Astrocyte (in vitro differentiated cells and primary cell): ENCODE results near the gene TARDBP. TPM values are rescaled to one million over a fixed set of nuclear protein-coding genes. Genes with fewer than 3 reads are reported as not detected.
"Not testable (repeated sequence)": the region's sequence is repeated elsewhere in the genome, so short reads cannot be mapped to it uniquely, and the experiment has no call there.

Experiments used
- DNase-seq: peaks from one replicate; pipeline ENCODE4 v3.0.0-alpha.2; 2010; ENCODE audit warnings: low read depth
- FAIRE-seq: peaks from 2 replicates; lab custom pipeline; 2011; peaks lifted over from hg19 to GRCh38; lab: Jason Lieb, UNC
- H2AFZ ChIP-seq: 2 replicates; pipeline ENCODE4 v1.6.0; 2012; ENCODE audit warnings: low read depth, low read length, inconsistent platforms
- H3K27ac ChIP-seq: 2 replicates; pipeline ENCODE4 v1.5.1; 2011; ENCODE audit warnings: low read depth, low read length, inconsistent platforms
- H3K27me3 ChIP-seq: 2 replicates; pipeline ENCODE4 v1.6.0; 2011; ENCODE audit warnings: low read length, inconsistent platforms; ENCODE audit not compliant: insufficient read depth
- H3K36me3 ChIP-seq: 2 replicates; pipeline ENCODE4 v1.5.1; 2011; ENCODE audit warnings: low read length, inconsistent platforms; ENCODE audit not compliant: insufficient read depth
- H3K4me1 ChIP-seq: 2 replicates; pipeline ENCODE4 v1.5.1; 2011; ENCODE audit warnings: low read length, inconsistent platforms; ENCODE audit not compliant: insufficient read depth
- H3K4me2 ChIP-seq: 2 replicates; pipeline ENCODE4 v1.6.0; 2012; ENCODE audit warnings: low read length, inconsistent platforms
- H3K4me3 ChIP-seq: 2 replicates; pipeline ENCODE4 v1.5.1; 2011; ENCODE audit warnings: low read depth, mild to moderate bottlenecking, low read length, inconsistent platforms; ENCODE audit not compliant: insufficient read depth
- H3K79me2 ChIP-seq: 2 replicates; pipeline ENCODE4 v1.6.0; 2012; ENCODE audit warnings: mild to moderate bottlenecking, low read length, inconsistent platforms; ENCODE audit not compliant: insufficient read depth
- H3K9ac ChIP-seq: 2 replicates; pipeline ENCODE4 v1.6.0; 2012; ENCODE audit warnings: mild to moderate bottlenecking, low read length, inconsistent platforms
- H3K9me3 ChIP-seq: 2 replicates; pipeline ENCODE4 v1.5.1; 2012; ENCODE audit warnings: low read depth, mild to moderate bottlenecking, low read length, inconsistent platforms; ENCODE audit not compliant: insufficient read depth
- H4K20me1 ChIP-seq: 2 replicates; pipeline ENCODE4 v1.6.0; 2012; ENCODE audit warnings: low read length, inconsistent platforms; ENCODE audit not compliant: insufficient read depth
- H3K27ac Mint-ChIP-seq: one replicate; pipeline ENCODE4 v1.8.0; 2021; ENCODE audit warnings: mild to moderate bottlenecking, mixed read lengths; ENCODE audit not compliant: unreplicated experiment
- H3K27me3 Mint-ChIP-seq: one replicate; pipeline ENCODE4 v1.8.0; 2021; ENCODE audit warnings: low read depth, mixed read lengths; ENCODE audit not compliant: unreplicated experiment
- H3K36me3 Mint-ChIP-seq: one replicate; pipeline ENCODE4 v1.8.0; 2021; ENCODE audit warnings: low read depth, mixed read lengths; ENCODE audit not compliant: unreplicated experiment
- H3K4me1 Mint-ChIP-seq: one replicate; pipeline ENCODE4 v1.8.0; 2021; ENCODE audit warnings: low read depth, mixed read lengths; ENCODE audit not compliant: unreplicated experiment
- H3K4me3 Mint-ChIP-seq: one replicate; pipeline ENCODE4 v1.8.0; 2021; ENCODE audit warnings: mild to moderate bottlenecking, moderate library complexity, mixed read lengths; ENCODE audit not compliant: unreplicated experiment
- H3K9me3 Mint-ChIP-seq: one replicate; pipeline ENCODE4 v1.8.0; 2021; ENCODE audit warnings: mild to moderate bottlenecking, mixed read lengths; ENCODE audit not compliant: unreplicated experiment
- EZH2 ChIP-seq: IDR thresholded peaks from 2 replicates; pipeline ENCODE4 v1.6.1; 2012; ENCODE audit warnings: mild to moderate bottlenecking, low read length, inconsistent platforms; ENCODE audit not compliant: insufficient read depth
- total RNA-seq: library from RNA; stranded (reverse); gene quantifications from 2 replicates; pipeline ENCODE4 v1.2.1, GENCODE V29; 2021
- TF ChIP-seq, protein P1 (sequence below): IDR thresholded peaks from 2 replicates; pipeline ENCODE4 v1.5.1; 2011; ENCODE audit warnings: low read depth, mild to moderate bottlenecking, inconsistent platforms, low read length, moderate library complexity; ENCODE audit not compliant: insufficient read depth

Gene TARDBP
- total RNA-seq, 1 donor from 2014 or later: 148 TPM

DNA sequence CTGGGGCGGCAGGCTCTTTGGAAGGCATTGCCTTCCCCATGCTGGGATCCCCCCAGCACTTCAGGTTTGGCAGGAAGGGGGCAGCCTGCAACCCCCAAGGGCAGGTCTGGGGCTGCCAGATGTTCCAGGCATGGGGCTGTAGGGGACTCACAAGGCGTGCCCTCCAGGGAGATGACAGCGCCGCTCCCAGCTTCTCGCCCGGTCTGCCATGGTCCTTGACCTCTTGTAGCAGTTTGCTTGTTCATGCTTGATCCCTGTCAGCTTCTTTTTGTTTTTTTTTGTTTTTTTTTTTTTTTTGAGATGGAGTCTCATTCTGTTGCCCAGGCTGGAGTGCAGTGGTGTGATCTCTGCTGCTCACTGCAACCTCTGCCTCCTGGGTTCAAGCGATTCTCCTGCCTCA, 21.6 kb upstream of the TARDBP start:
- DNase-seq: no peak
- H3K4me3 Mint-ChIP-seq: no peak overlapping the region
- H3K79me2 ChIP-seq: no peaks in the 10 kb centered on the region
- H3K4me2 ChIP-seq: no peak overlapping the region
- no peaks in the 10 kb centered on the region for H3K9me3 Mint-ChIP-seq
- no peak overlapping the region for H3K27ac ChIP-seq
- no peak overlapping the region for H3K4me3 ChIP-seq
- H3K36me3 Mint-ChIP-seq: no peaks in the 10 kb centered on the region
- H3K9ac ChIP-seq: no peak overlapping the region
- H3K9me3 ChIP-seq: no peaks in the 10 kb centered on the region
- TF ChIP-seq EZH2: no peak
- TF ChIP-seq, protein P1, sequence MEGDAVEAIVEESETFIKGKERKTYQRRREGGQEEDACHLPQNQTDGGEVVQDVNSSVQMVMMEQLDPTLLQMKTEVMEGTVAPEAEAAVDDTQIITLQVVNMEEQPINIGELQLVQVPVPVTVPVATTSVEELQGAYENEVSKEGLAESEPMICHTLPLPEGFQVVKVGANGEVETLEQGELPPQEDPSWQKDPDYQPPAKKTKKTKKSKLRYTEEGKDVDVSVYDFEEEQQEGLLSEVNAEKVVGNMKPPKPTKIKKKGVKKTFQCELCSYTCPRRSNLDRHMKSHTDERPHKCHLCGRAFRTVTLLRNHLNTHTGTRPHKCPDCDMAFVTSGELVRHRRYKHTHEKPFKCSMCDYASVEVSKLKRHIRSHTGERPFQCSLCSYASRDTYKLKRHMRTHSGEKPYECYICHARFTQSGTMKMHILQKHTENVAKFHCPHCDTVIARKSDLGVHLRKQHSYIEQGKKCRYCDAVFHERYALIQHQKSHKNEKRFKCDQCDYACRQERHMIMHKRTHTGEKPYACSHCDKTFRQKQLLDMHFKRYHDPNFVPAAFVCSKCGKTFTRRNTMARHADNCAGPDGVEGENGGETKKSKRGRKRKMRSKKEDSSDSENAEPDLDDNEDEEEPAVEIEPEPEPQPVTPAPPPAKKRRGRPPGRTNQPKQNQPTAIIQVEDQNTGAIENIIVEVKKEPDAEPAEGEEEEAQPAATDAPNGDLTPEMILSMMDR: no peak
- H3K27ac Mint-ChIP-seq: no peak overlapping the region
- H2AFZ ChIP-seq: no peak overlapping the region
- H3K36me3 ChIP-seq: no peaks in the 10 kb centered on the region
- H4K20me1 ChIP-seq: no peaks in the 10 kb centered on the region
- no peaks in the 10 kb centered on the region for H3K4me1 ChIP-seq
- H3K4me1 Mint-ChIP-seq: no peaks in the 10 kb centered on the region
- no peak for FAIRE-seq
- peaks cover 17% of the 10 kb centered on the region for H3K27me3 ChIP-seq
- peaks cover 12% of the 10 kb centered on the region for H3K27me3 Mint-ChIP-seq

DNA sequence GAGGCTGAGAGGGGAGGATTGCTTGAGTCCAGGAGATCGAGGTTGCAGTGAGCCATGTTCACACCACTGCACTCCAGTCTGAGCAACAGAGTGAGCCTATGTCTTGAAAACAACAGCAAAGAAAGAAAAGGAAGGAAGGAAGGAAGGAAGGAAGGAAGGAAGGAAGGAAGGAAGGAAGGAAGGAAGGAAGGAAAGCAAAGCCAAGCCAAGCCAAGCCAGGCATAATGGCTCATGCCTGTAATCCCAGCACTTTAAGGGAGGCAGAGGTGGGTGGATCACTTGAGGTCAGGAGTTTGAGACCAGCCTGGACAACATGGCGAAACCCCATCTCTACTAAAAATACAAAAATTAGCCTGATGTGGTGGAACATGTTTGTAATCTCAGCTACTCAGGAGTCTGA, 20.4 kb upstream of the TARDBP start:
- not testable (repeated sequence) for H2AFZ ChIP-seq, H3K9me3 Mint-ChIP-seq, H3K9me3 ChIP-seq, H3K4me2 ChIP-seq, H3K27ac Mint-ChIP-seq, H3K27me3 Mint-ChIP-seq, H3K4me1 ChIP-seq, H3K36me3 Mint-ChIP-seq, H4K20me1 ChIP-seq, H3K9ac ChIP-seq, H3K36me3 ChIP-seq, H3K4me3 ChIP-seq, FAIRE-seq, H3K79me2 ChIP-seq, H3K4me1 Mint-ChIP-seq, H3K4me3 Mint-ChIP-seq, H3K27ac ChIP-seq, DNase-seq
- H3K27me3 ChIP-seq: peaks cover 13% of the 10 kb centered on the region

- no peak for DNase-seq
- Histone ChIP-seq H2AFZ (no peak overlapping the region), H3K4me1 (no peaks in the 10 kb centered on the region), H3K36me3 (no peaks in the 10 kb centered on the region), H3K9ac (no peak overlapping the region), H3K9me3 (no peaks in the 10 kb centered on the region), H3K4me2 (no peak overlapping the region), H3K79me2 (no peaks in the 10 kb centered on the region), H3K27me3 (peaks cover 13% of the 10 kb centered on the region), H4K20me1 (no peaks in the 10 kb centered on the region), H3K4me3 (no peak overlapping the region), H3K27ac (no peak overlapping the region)
- Mint-ChIP-seq H3K27ac (peak overlapping the region; percentile 6), H3K9me3 (no peaks in the 10 kb centered on the region), H3K4me1 (no peaks in the 10 kb centered on the region), H3K27me3 (peaks cover 5% of the 10 kb centered on the region), H3K4me3 (no peak overlapping the region), H3K36me3 (no peaks in the 10 kb centered on the region)
- no peak for FAIRE-seq
- TF ChIP-seq, protein P1: no peak
- no peak for TF ChIP-seq EZH2
These were observed 19.6 kb upstream of the TARDBP start for GRCh38 chr1:10992864-10993263.
